NT2/D1 (cell line): ENCODE measurements around the gene SYT1.

ENCODE experiments used
- SUZ12 ChIP-seq: IDR thresholded peaks from 2 replicates; pipeline ENCODE4 v1.6.1; 2011; ENCODE audit not compliant: insufficient read length, insufficient read depth; ENCODE audit errors: extremely low read depth
- YY1 ChIP-seq: IDR thresholded peaks from 2 replicates; pipeline ENCODE4 v1.6.1; 2011; ENCODE audit not compliant: insufficient read length, insufficient read depth
- ZNF274 ChIP-seq: IDR thresholded peaks from 2 replicates; pipeline ENCODE4 v1.6.1; 2011; ENCODE audit warnings: mild to moderate bottlenecking, low read depth, low read length

GRCh38 chr12:79288911-79289310, 424.3 kb downstream of the SYT1 start:
- no peak for TF ChIP-seq ZNF274
- no peak for TF ChIP-seq YY1
- TF ChIP-seq SUZ12, result no peak
